Endodermal cell (in vitro differentiated cells): ENCODE measurements around the gene NOTO. TPM values are rescaled to one million over a fixed set of nuclear protein-coding genes. Genes with fewer than 3 reads are reported as not detected.
A peak's percentile ranks its signal among the peaks of the same experiment; 100 is the strongest.

Source experiments
- DNase-seq: peaks from one replicate; pipeline ENCODE4 v3.0.0-alpha.2; 2017
- H3K27ac ChIP-seq: 2 replicates; pipeline ENCODE4 v1.5.1; 2013; ENCODE audit warnings: mild to moderate bottlenecking, low read depth, low read length, moderate library complexity
- H3K27me3 ChIP-seq: 2 replicates; pipeline ENCODE4 v1.6.1; 2013; ENCODE audit warnings: mild to moderate bottlenecking, low read length, moderate library complexity; ENCODE audit not compliant: insufficient read depth, control insufficient read depth, poor library complexity, severe bottlenecking
- H3K36me3 ChIP-seq: 2 replicates; pipeline ENCODE4 v1.7.0; 2013; ENCODE audit warnings: mild to moderate bottlenecking, low read length, moderate library complexity; ENCODE audit not compliant: control insufficient read depth, insufficient read depth
- H3K4me1 ChIP-seq: one replicate; pipeline ENCODE4 v1.7.0; 2013; ENCODE audit warnings: low read length; ENCODE audit not compliant: control insufficient read depth, insufficient read depth
- H3K4me3 ChIP-seq: 2 replicates; pipeline ENCODE4 v1.5.1; 2013; ENCODE audit warnings: mild to moderate bottlenecking, low read length, moderate library complexity
- H3K9ac ChIP-seq: 2 replicates; pipeline ENCODE4 v1.6.1; 2013; ENCODE audit warnings: mild to moderate bottlenecking, low read length, moderate library complexity; ENCODE audit not compliant: poor library complexity, severe bottlenecking; ENCODE audit errors: extremely low read depth
- H3K9me3 ChIP-seq: 2 replicates; pipeline ENCODE4 v1.6.1; 2013; ENCODE audit warnings: mild to moderate bottlenecking, low read length, moderate library complexity; ENCODE audit not compliant: control insufficient read depth
- H3K27ac Mint-ChIP-seq: 2 replicates; pipeline ENCODE4 v1.8.0; 2020; ENCODE audit warnings: mixed read lengths
- H3K27me3 Mint-ChIP-seq: 2 replicates; pipeline ENCODE4 v1.8.0; 2021; ENCODE audit warnings: mild to moderate bottlenecking, mixed read lengths; ENCODE audit not compliant: insufficient read depth
- H3K36me3 Mint-ChIP-seq: 2 replicates; pipeline ENCODE4 v1.8.0; 2020; ENCODE audit warnings: low read depth, mixed read lengths
- H3K4me1 Mint-ChIP-seq: 2 replicates; pipeline ENCODE4 v1.8.0; 2020; ENCODE audit warnings: mixed read lengths
- H3K4me3 Mint-ChIP-seq: 2 replicates; pipeline ENCODE4 v1.8.0; 2020; ENCODE audit warnings: mild to moderate bottlenecking, moderate library complexity, mixed read lengths
- H3K9me3 Mint-ChIP-seq: 2 replicates; pipeline ENCODE4 v1.8.0; 2020; ENCODE audit warnings: mild to moderate bottlenecking, mixed read lengths
- WGBS, 2 experiments: methylation state at CpG; one replicate each; pipeline versions ENCODE4 v1.1.5 to v1.1.7; 2013; ENCODE audit warnings: missing lambda C conversion rate in 2 of 2, mixed read lengths in 1 of 2; ENCODE audit not compliant: insufficient coverage in 1 of 2, insufficient read length in 1 of 2; 5-methylcytosine and 5-hydroxymethylcytosine counted together
- total RNA-seq, 2 donors: library from RNA; stranded (reverse); fragmentation: NEBNext Ultra II Directional in 1 of 2; extraction: Animal tissue kit (Norgen Biotek cat#: 25700) in 1 of 2; gene quantifications; 2 replicates in 1 of 2; 3 replicates in 1 of 2; pipeline ENCODE4 v1.2.1, GENCODE V29; 2021
- TF ChIP-seq, protein P1 (sequence below): fragments of 200-600 bp; sonication (generic); conservative IDR thresholded peaks from 2 replicates; pipeline ENCODE4 v1.5.0; 2021; ENCODE audit warnings: antibody characterized with exemption, mild to moderate bottlenecking

The NOTO gene
- total RNA-seq, 2 donors from 2014 or later = not detected

GRCh38 chr2:73238976-73239375 is 36.6 kb downstream of the NOTO start:
- H3K27ac ChIP-seq = no peak overlapping the region

GRCh38 chr2:73239776-73240175 is 37.4 kb downstream of the NOTO start:
- H3K9ac ChIP-seq = no peak overlapping the region

More at GRCh38 chr2:73238976-73239375, 36.6 kb downstream of the NOTO start:
- Histone ChIP-seq H3K4me1 (peaks cover 2% of the 10 kb centered on the region), H3K27me3 (no peaks in the 10 kb centered on the region), H3K9ac (no peak overlapping the region), H3K4me3 (no peak overlapping the region), H3K9me3 (no peaks in the 10 kb centered on the region), H3K36me3 (peaks cover 52% of the 10 kb centered on the region)
- Mint-ChIP-seq H3K27ac (peak overlapping the region; percentile 90), H3K36me3 (peaks cover 32% of the 10 kb centered on the region), H3K9me3 (no peaks in the 10 kb centered on the region), H3K4me1 (peaks cover 23% of the 10 kb centered on the region), H3K4me3 (no peak overlapping the region), H3K27me3 (no peaks in the 10 kb centered on the region)
- no peak for DNase-seq
- WGBS, 2 experiments = 94 to 100% methylated on average over 1 of the region's 1 CpG
- TF ChIP-seq, protein P1, sequence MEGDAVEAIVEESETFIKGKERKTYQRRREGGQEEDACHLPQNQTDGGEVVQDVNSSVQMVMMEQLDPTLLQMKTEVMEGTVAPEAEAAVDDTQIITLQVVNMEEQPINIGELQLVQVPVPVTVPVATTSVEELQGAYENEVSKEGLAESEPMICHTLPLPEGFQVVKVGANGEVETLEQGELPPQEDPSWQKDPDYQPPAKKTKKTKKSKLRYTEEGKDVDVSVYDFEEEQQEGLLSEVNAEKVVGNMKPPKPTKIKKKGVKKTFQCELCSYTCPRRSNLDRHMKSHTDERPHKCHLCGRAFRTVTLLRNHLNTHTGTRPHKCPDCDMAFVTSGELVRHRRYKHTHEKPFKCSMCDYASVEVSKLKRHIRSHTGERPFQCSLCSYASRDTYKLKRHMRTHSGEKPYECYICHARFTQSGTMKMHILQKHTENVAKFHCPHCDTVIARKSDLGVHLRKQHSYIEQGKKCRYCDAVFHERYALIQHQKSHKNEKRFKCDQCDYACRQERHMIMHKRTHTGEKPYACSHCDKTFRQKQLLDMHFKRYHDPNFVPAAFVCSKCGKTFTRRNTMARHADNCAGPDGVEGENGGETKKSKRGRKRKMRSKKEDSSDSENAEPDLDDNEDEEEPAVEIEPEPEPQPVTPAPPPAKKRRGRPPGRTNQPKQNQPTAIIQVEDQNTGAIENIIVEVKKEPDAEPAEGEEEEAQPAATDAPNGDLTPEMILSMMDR = no peak

DNA sequence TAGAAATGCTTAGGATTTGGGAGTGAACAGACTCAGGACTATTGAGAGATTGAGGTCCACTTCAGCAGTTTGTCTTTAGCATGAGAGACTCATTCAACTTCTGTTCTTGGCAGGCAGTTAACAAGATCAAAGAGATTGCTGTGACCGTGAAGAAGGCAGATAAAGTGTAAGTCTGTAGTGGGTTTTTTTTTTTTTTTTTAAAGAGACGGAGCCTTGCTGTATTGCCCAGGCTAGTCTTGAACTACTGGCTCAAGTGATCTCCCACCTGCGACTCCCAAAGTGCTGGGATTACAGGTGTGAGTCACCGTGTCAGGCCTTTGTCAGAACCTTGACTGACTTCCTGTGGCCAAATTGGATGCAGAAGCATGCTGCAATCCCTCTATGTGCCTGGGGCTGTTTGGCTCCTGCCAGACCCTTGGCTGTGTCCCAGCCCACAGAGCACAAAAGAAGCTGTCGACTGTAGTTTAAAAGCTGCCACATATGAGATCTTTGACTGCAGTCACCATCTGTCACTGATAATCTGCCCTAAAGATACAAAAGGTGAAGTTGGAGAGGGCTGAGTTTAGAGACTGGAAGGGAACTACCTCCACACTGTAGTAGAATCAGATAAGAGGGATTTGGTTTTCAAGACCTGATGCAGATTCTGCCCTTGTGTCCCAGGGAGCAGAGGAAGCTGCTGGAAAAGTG is 41.7 kb downstream of the NOTO start:
- no peak overlapping the region for H3K27ac ChIP-seq
- no peaks in the 10 kb centered on the region for H3K9me3 ChIP-seq
- Mint-ChIP-seq H3K27ac (no peak overlapping the region), H3K4me3 (no peak overlapping the region), H3K4me1 (peaks cover 3% of the 10 kb centered on the region), H3K27me3 (no peaks in the 10 kb centered on the region), H3K36me3 (peaks cover 78% of the 10 kb centered on the region), H3K9me3 (no peaks in the 10 kb centered on the region)
- peaks cover 2% of the 10 kb centered on the region for H3K4me1 ChIP-seq
- no peak overlapping the region for H3K9ac ChIP-seq
- TF ChIP-seq, protein P1 = no peak
- 80 to 83% methylated on average over 4 to 5 of the region's 5 CpGs for WGBS, 2 experiments
- peak; percentile 53 for DNase-seq
- H3K4me3 ChIP-seq = no peak overlapping the region
- peaks cover 93% of the 10 kb centered on the region for H3K36me3 ChIP-seq
- H3K27me3 ChIP-seq = no peaks in the 10 kb centered on the region

More at GRCh38 chr2:73239776-73240175, 37.4 kb downstream of the NOTO start:
- H3K4me3 ChIP-seq = no peak overlapping the region
- WGBS, 2 experiments = 94 to 97% methylated on average over 3 of the region's 3 CpGs
- no peaks in the 10 kb centered on the region for H3K27me3 Mint-ChIP-seq
- H3K27me3 ChIP-seq = no peaks in the 10 kb centered on the region
- H3K9me3 ChIP-seq = no peaks in the 10 kb centered on the region
- H3K4me1 ChIP-seq = peaks cover 2% of the 10 kb centered on the region
- TF ChIP-seq, protein P1 = no peak
- DNase-seq = no peak
- no peak overlapping the region for H3K4me3 Mint-ChIP-seq
- peaks cover 60% of the 10 kb centered on the region for H3K36me3 ChIP-seq
- H3K9me3 Mint-ChIP-seq = no peaks in the 10 kb centered on the region
- peaks cover 23% of the 10 kb centered on the region for H3K4me1 Mint-ChIP-seq
- H3K27ac Mint-ChIP-seq = no peak overlapping the region
- H3K27ac ChIP-seq = no peak overlapping the region
- H3K36me3 Mint-ChIP-seq = peaks cover 40% of the 10 kb centered on the region
